Liver (tissue), 9 donors: ENCODE data around the gene TYRO3. TPM values are rescaled to one million over a fixed set of nuclear protein-coding genes. Genes with fewer than 3 reads are reported as not detected.

ENCODE experiments used
- DNase-seq: peaks from one replicate; pipeline ENCODE4 v3.0.0-alpha.2; 2017; ENCODE audit warnings: low spot score
- H3K27ac ChIP-seq, 2 donors: one replicate each; pipeline ENCODE4 v1.7.0; 2013; ENCODE audit warnings: inconsistent platforms in 2 of 2, low read length in 2 of 2, control low read depth in 1 of 2, low read depth in 1 of 2, mild to moderate bottlenecking in 1 of 2
- H3K27me3 ChIP-seq, 4 donors: one replicate each; pipeline versions ENCODE4 v1.6.1 to v1.7.0; 2013; ENCODE audit warnings: low read length in 3 of 4, inconsistent platforms in 1 of 4, mild to moderate bottlenecking in 1 of 4, moderate library complexity in 1 of 4; ENCODE audit not compliant: control insufficient read depth in 4 of 4, insufficient read depth in 4 of 4
- H3K36me3 ChIP-seq, 4 donors: one replicate each; pipeline versions ENCODE4 v1.6.1 to v1.7.0; 2013; ENCODE audit warnings: low read length in 3 of 4, mild to moderate bottlenecking in 3 of 4, low read depth in 1 of 4, moderate library complexity in 1 of 4; ENCODE audit not compliant: control insufficient read depth in 4 of 4, insufficient read depth in 3 of 4
- H3K4me1 ChIP-seq, 4 donors: one replicate each; pipeline versions ENCODE4 v1.6.1 to v1.7.0; 2013; ENCODE audit warnings: low read length in 3 of 4, mild to moderate bottlenecking in 3 of 4, moderate library complexity in 1 of 4; ENCODE audit not compliant: control insufficient read depth in 4 of 4, insufficient read depth in 4 of 4
- H3K4me3 ChIP-seq, 3 donors: one replicate each; pipeline versions ENCODE4 v1.6.1 to v1.7.0; 2013; ENCODE audit warnings: low read length in 3 of 3, control low read depth in 1 of 3, low read depth in 1 of 3, mild to moderate bottlenecking in 1 of 3
- H3K9ac ChIP-seq, 2 donors: one replicate each; pipeline ENCODE4 v1.7.0; 2013; ENCODE audit warnings: low read length in 2 of 2, mild to moderate bottlenecking in 2 of 2, moderate library complexity in 2 of 2, control low read depth in 1 of 2, low read depth in 1 of 2
- H3K9me3 ChIP-seq, 4 donors: one replicate each; pipeline versions ENCODE4 v1.6.1 to v1.7.0; 2013; ENCODE audit warnings: low read length in 3 of 4; ENCODE audit not compliant: control insufficient read depth in 4 of 4
- ATF3 ChIP-seq: IDR thresholded peaks from 2 replicates; pipeline ENCODE4 v1.6.1; 2016; ENCODE audit warnings: antibody characterized with exemption
- CTCF ChIP-seq: fragments of 150-350 bp; IDR thresholded peaks from 2 replicates; pipeline ENCODE4 v1.5.1; 2017; ENCODE audit warnings: improper control_type of control experiment, low read depth, low read length; ENCODE audit not compliant: missing input control
- EGR1 ChIP-seq, 2 donors: IDR thresholded peaks; 2 replicates each; pipeline ENCODE4 v1.6.1; 2016 to 2018; ENCODE audit warnings: antibody characterized with exemption in 2 of 2, low read depth in 2 of 2
- FOXA1 ChIP-seq: IDR thresholded peaks from 2 replicates; pipeline ENCODE4 v1.6.1; 2016; ENCODE audit warnings: antibody characterized with exemption
- GABPA ChIP-seq, 2 donors: IDR thresholded peaks in 1 of 2; conservative IDR thresholded peaks in 1 of 2; 2 replicates each; pipeline ENCODE4 v1.6.1; 2016; ENCODE audit warnings: antibody characterized with exemption in 2 of 2, mild to moderate bottlenecking in 1 of 2, moderate library complexity in 1 of 2
- HNF4A ChIP-seq, 2 donors: conservative IDR thresholded peaks; 2 replicates each; pipeline ENCODE4 v1.6.1; 2016; ENCODE audit warnings: antibody characterized with exemption in 2 of 2, mild to moderate bottlenecking in 2 of 2
- HNF4G ChIP-seq: IDR thresholded peaks from 2 replicates; pipeline ENCODE4 v1.6.1; 2016; ENCODE audit warnings: antibody characterized with exemption
- MAX ChIP-seq: IDR thresholded peaks from 2 replicates; pipeline ENCODE4 v1.6.1; 2016; ENCODE audit warnings: antibody characterized with exemption
- RAD21 ChIP-seq, 2 donors: IDR thresholded peaks; 2 replicates each; pipeline ENCODE4 v1.6.1; 2016; ENCODE audit warnings: antibody characterized with exemption in 2 of 2, mild to moderate bottlenecking in 2 of 2
- REST ChIP-seq: IDR thresholded peaks from 2 replicates; pipeline ENCODE4 v1.6.1; 2016; ENCODE audit warnings: antibody characterized with exemption, mild to moderate bottlenecking
- SP1 ChIP-seq: IDR thresholded peaks from 2 replicates; pipeline ENCODE4 v1.6.1; 2018; ENCODE audit warnings: antibody characterized with exemption, mild to moderate bottlenecking
- TAF1 ChIP-seq: conservative IDR thresholded peaks from 2 replicates; pipeline ENCODE4 v1.6.1; 2016; ENCODE audit warnings: antibody characterized with exemption, mild to moderate bottlenecking
- YY1 ChIP-seq: IDR thresholded peaks from 2 replicates; pipeline ENCODE4 v1.6.1; 2016; ENCODE audit warnings: antibody characterized with exemption, mild to moderate bottlenecking
- ZBTB33 ChIP-seq: IDR thresholded peaks from 2 replicates; pipeline ENCODE4 v1.6.1; 2016; ENCODE audit warnings: antibody characterized with exemption
- WGBS: extraction: QIAGEN DNeasy Blood & Tissue Kit; methylation state at CpG from one replicate; pipeline ENCODE4 v1.1.7; 2013; 5-methylcytosine and 5-hydroxymethylcytosine counted together
- polyA plus RNA-seq, 2 donors: library from polyadenylated mRNA; stranded (reverse) in 1 of 2; unstranded in 1 of 2; fragments of 200-250 nt in 1 of 2; fragments of >200 nt in 1 of 2; fragmentation: Nextera tagmentation in 1 of 2; extraction: Ambion mirVana in 1 of 2; gene quantifications; one replicate each; pipeline versions ENCODE4 v1.2.1 to v1.2.3, GENCODE V29; 2013 to 2015
- total RNA-seq, 2 donors: library from RNA; depleted of rRNA; stranded (reverse); fragments of >200 nt; gene quantifications; one replicate each; pipeline ENCODE4 v1.2.3, GENCODE V29; 2014
- donor health status: healthy.
- donor health status: healthy.
- donor health status: healthy.
- donor health status: healthy.
- donor health status: healthy.

Gene TYRO3
- total RNA-seq: 1 to 10 TPM; 2.2 to 2.3 TPM
- 1 to 10 TPM; 1.1 to 2.3 TPM for polyA plus RNA-seq

GRCh38 chr15:41558400-41559238 is at the start of gene TYRO3:
TSS of gene TYRO3 (plus strand) at chr15:41559212. CDS start at chr15:41559258, 46 bp downstream.
- no peaks in the 10 kb centered on the region for H3K9me3 ChIP-seq
- H3K36me3 ChIP-seq: no peaks in the 10 kb centered on the region
- DNase-seq: peak; percentile 51
- no peaks in the 10 kb centered on the region for H3K27me3 ChIP-seq
- peak within 1 kb of the TSS in 2 of 3 donors; percentile 26 to 73 for H3K4me3 ChIP-seq
- WGBS: 2% methylated on average over 81 of the region's 81 CpGs
- H3K4me1 ChIP-seq: peaks cover 0 to 14% (median 9%) of the 10 kb centered on the region in 4 donors
- H3K9ac ChIP-seq: no peak within 1 kb of the TSS
- no peak within 1 kb of the TSS for H3K27ac ChIP-seq
- TF ChIP-seq ATF3 (no peak), HNF4G (no peak), ZBTB33 (no peak), RAD21 (IDR thresholded peaks at IDR 0.05) (no peak), YY1 (no peak), REST (no peak), HNF4A (conservative IDR thresholded peaks at IDR 0.05) (no peak), TAF1 (no peak), CTCF (no peak), MAX (no peak), SP1 (no peak), EGR1 (IDR thresholded peaks at IDR 0.05; ENCODE audit: low read depth in 2 of 2) (no peak), GABPA (IDR thresholded peaks at IDR 0.05 in 1 of 2, conservative IDR thresholded peaks at IDR 0.05 in 1 of 2) (no peak), FOXA1 (no peak)
